H9 (cell line): ENCODE results near the gene DYNLT4. TPM values are rescaled to one million over a fixed set of nuclear protein-coding genes. Genes with fewer than 3 reads are reported as not detected.

Experiments used
- DNase-seq: peaks from one replicate; pipeline ENCODE4 v3.0.0-alpha.2; 2017
- H2AFZ ChIP-seq: one replicate; pipeline ENCODE4 v1.6.1; 2013; ENCODE audit warnings: mild to moderate bottlenecking, low read length, control low read depth, moderate library complexity
- H2AK5ac ChIP-seq: 2 replicates; pipeline ENCODE4 v1.6.1; 2013; ENCODE audit warnings: low read length, control low read depth, mixed read lengths; ENCODE audit not compliant: insufficient read length
- H2BK120ac ChIP-seq: one replicate; pipeline ENCODE4 v1.6.1; 2013; ENCODE audit warnings: low read depth, mild to moderate bottlenecking, low read length, control low read depth, inconsistent platforms; ENCODE audit not compliant: poor library complexity, severe bottlenecking
- H2BK12ac ChIP-seq: 2 replicates; pipeline ENCODE4 v1.6.1; 2013; ENCODE audit warnings: low read length, control low read depth, mixed read lengths, low read depth; ENCODE audit not compliant: insufficient read length
- H2BK15ac ChIP-seq: 2 replicates; pipeline ENCODE4 v1.6.1; 2013; ENCODE audit warnings: low read depth, low read length, control low read depth
- H2BK20ac ChIP-seq: one replicate; pipeline ENCODE4 v1.6.1; 2013; ENCODE audit warnings: low read depth, mild to moderate bottlenecking, low read length, control low read depth, inconsistent platforms; ENCODE audit not compliant: poor library complexity, severe bottlenecking
- H2BK5ac ChIP-seq: 2 replicates; pipeline ENCODE4 v1.6.1; 2013; ENCODE audit warnings: low read length, control low read depth, mixed read lengths; ENCODE audit not compliant: insufficient read length
- H3K14ac ChIP-seq: 2 replicates; pipeline ENCODE4 v1.6.1; 2013; ENCODE audit warnings: low read length, control low read depth; ENCODE audit not compliant: insufficient read depth
- H3K18ac ChIP-seq: 2 replicates; pipeline ENCODE4 v1.6.1; 2013; ENCODE audit warnings: low read depth, mild to moderate bottlenecking, mixed read lengths, low read length, control low read depth; ENCODE audit not compliant: insufficient read length
- H3K23ac ChIP-seq: 2 replicates; pipeline ENCODE4 v1.6.1; 2013; ENCODE audit warnings: low read length, control low read depth, mixed read lengths, low read depth; ENCODE audit not compliant: insufficient read length
- H3K23me2 ChIP-seq: 2 replicates; pipeline ENCODE4 v1.6.1; 2013; ENCODE audit warnings: low read depth, mild to moderate bottlenecking, mixed read lengths, low read length, control low read depth; ENCODE audit not compliant: insufficient read length, poor library complexity, severe bottlenecking
- H3K27ac ChIP-seq: 2 replicates; pipeline ENCODE4 v1.5.1; 2013; ENCODE audit warnings: low read length, control low read depth, mixed read lengths, low read depth; ENCODE audit not compliant: insufficient read length
- H3K27me3 ChIP-seq: 2 replicates; pipeline ENCODE4 v1.6.1; 2013; ENCODE audit warnings: low read length, control low read depth, inconsistent platforms; ENCODE audit not compliant: insufficient read depth
- H3K4ac ChIP-seq: 2 replicates; pipeline ENCODE4 v1.6.1; 2013; ENCODE audit warnings: low read depth, mild to moderate bottlenecking, control low read depth, inconsistent platforms, low read length, moderate library complexity
- H3K4me1 ChIP-seq: 2 replicates; pipeline ENCODE4 v1.6.1; 2013; ENCODE audit warnings: low read length, control low read depth, inconsistent platforms; ENCODE audit not compliant: insufficient read depth
- H3K4me2 ChIP-seq: 2 replicates; pipeline ENCODE4 v1.6.1; 2013; ENCODE audit warnings: low read length, control low read depth, mixed read lengths; ENCODE audit not compliant: insufficient read length, insufficient read depth
- H3K56ac ChIP-seq: 2 replicates; pipeline ENCODE4 v1.6.1; 2013; ENCODE audit warnings: low read depth, mild to moderate bottlenecking, mixed read lengths, low read length, control low read depth; ENCODE audit not compliant: insufficient read length
- H3K79me1 ChIP-seq: 2 replicates; pipeline ENCODE4 v1.6.1; 2013; ENCODE audit warnings: low read depth, mild to moderate bottlenecking, moderate library complexity, low read length, control low read depth, inconsistent platforms; ENCODE audit not compliant: insufficient read depth, poor library complexity, severe bottlenecking
- H3K79me2 ChIP-seq: 2 replicates; pipeline ENCODE4 v1.6.1; 2013; ENCODE audit warnings: low read length, control low read depth, inconsistent platforms; ENCODE audit not compliant: insufficient read depth
- H3K9ac ChIP-seq: 2 replicates; pipeline ENCODE4 v1.6.1; 2013; ENCODE audit warnings: low read length, control low read depth, mixed read lengths; ENCODE audit not compliant: insufficient read length; ENCODE audit errors: extremely low read depth
- H3K9me3 ChIP-seq: one replicate; pipeline ENCODE4 v1.6.1; 2013; ENCODE audit warnings: low read depth, low read length, inconsistent platforms; ENCODE audit not compliant: control insufficient read depth
- H3T11ph ChIP-seq: one replicate; pipeline ENCODE4 v1.6.1; 2013; ENCODE audit warnings: mild to moderate bottlenecking, low read length, control low read depth, inconsistent platforms
- H4K20me1 ChIP-seq: one replicate; pipeline ENCODE4 v1.6.1; 2013; ENCODE audit not compliant: control insufficient read depth, insufficient read length, insufficient read depth
- H4K5ac ChIP-seq: 2 replicates; pipeline ENCODE4 v1.6.1; 2013; ENCODE audit warnings: low read depth, mild to moderate bottlenecking, mixed read lengths, low read length, control low read depth; ENCODE audit not compliant: insufficient read length
- H4K8ac ChIP-seq: replicated peaks from 2 replicates; pipeline ENCODE4 v1.6.1; 2013; ENCODE audit warnings: low read length, control low read depth, mixed read lengths, low read depth; ENCODE audit not compliant: insufficient read length
- H4K91ac ChIP-seq: 2 replicates; pipeline ENCODE4 v1.6.1; 2013; ENCODE audit warnings: low read depth, mild to moderate bottlenecking, moderate library complexity, mixed read lengths, low read length, control low read depth; ENCODE audit not compliant: insufficient read length
- H3K27ac Mint-ChIP-seq, 3 experiments: 2 replicates in 2 of 3; 3 replicates in 1 of 3; pipeline ENCODE4 v1.8.0; 2020 to 2021; ENCODE audit warnings: mixed read lengths in 3 of 3, mild to moderate bottlenecking in 1 of 3, moderate library complexity in 1 of 3
- H3K27me3 Mint-ChIP-seq: 2 replicates; pipeline ENCODE4 v1.8.0; 2021; ENCODE audit warnings: low read depth, mild to moderate bottlenecking, moderate library complexity, mixed read lengths
- H3K36me3 Mint-ChIP-seq, 3 experiments: 2 replicates in 2 of 3; 3 replicates in 1 of 3; pipeline ENCODE4 v1.8.0; 2020 to 2021; ENCODE audit warnings: low read depth in 3 of 3, mixed read lengths in 3 of 3; ENCODE audit not compliant: insufficient read depth in 1 of 3
- H3K4me1 Mint-ChIP-seq, 2 experiments: 2 replicates each; pipeline ENCODE4 v1.8.0; 2020; ENCODE audit warnings: mixed read lengths in 2 of 2
- H3K4me3 Mint-ChIP-seq, 2 experiments: 2 replicates in 1 of 2; 3 replicates in 1 of 2; pipeline ENCODE4 v1.8.0; 2020 to 2021; ENCODE audit warnings: mild to moderate bottlenecking in 2 of 2, mixed read lengths in 2 of 2, moderate library complexity in 1 of 2
- H3K9me3 Mint-ChIP-seq, 2 experiments: 2 replicates in 1 of 2; 3 replicates in 1 of 2; pipeline ENCODE4 v1.8.0; 2020; ENCODE audit warnings: mild to moderate bottlenecking in 2 of 2, mixed read lengths in 2 of 2, moderate library complexity in 1 of 2
- CTCF ChIP-seq: fragments of 200-600 bp; sonication (generic); conservative IDR thresholded peaks from 3 replicates; pipeline ENCODE4 v1.8.0; 2021; ENCODE audit warnings: antibody characterized with exemption, mild to moderate bottlenecking
- whole genome bisulfite sequencing: extraction: QIAGEN DNeasy Blood & Tissue Kit; methylation state at CpG from one replicate; pipeline ENCODE4 v1.1.7; 2013; ENCODE audit warnings: missing lambda C conversion rate, low lambda C conversion rate, mixed read lengths; ENCODE audit not compliant: insufficient read length; ENCODE audit errors: extremely low coverage; 5-methylcytosine and 5-hydroxymethylcytosine counted together
- total RNA-seq: library from RNA; stranded (reverse); gene quantifications from 2 replicates; pipeline ENCODE4 v1.2.1, GENCODE V29; 2021

The DYNLT4 gene
- total RNA-seq, 1 experiment from 2014 or later, result not detected

GRCh38 chr1:44760876-44761275 is 46.3 kb downstream of the DYNLT4 start:
- Mint-ChIP-seq H3K4me1 (no peaks in the 10 kb centered on the region), H3K36me3 (peaks cover 59 to 90% (median 90%) of the 10 kb centered on the region in 3 experiments), H3K4me3 (no peak overlapping the region; a peak in 1 of 5 replicates), H3K9me3 (no peaks in the 10 kb centered on the region; a peak in 1 of 5 replicates), H3K27me3 (no peaks in the 10 kb centered on the region), H3K27ac (no peak overlapping the region; a peak in 1 of 7 replicates)
- Histone ChIP-seq H3K23ac (no peak overlapping the region), H2BK12ac (no peak overlapping the region), H3K4me1 (no peaks in the 10 kb centered on the region), H3K56ac (no peak overlapping the region), H3K18ac (no peak overlapping the region), H3K9ac (no peak overlapping the region), H3K4ac (no peak overlapping the region), H3K79me2 (no peaks in the 10 kb centered on the region), H4K8ac (no peak overlapping the region), H2BK15ac (no peak overlapping the region), H3K27me3 (no peaks in the 10 kb centered on the region), H2AFZ (no peak overlapping the region), H2BK120ac (no peak overlapping the region), H3T11ph (no peak overlapping the region), H3K9me3 (no peaks in the 10 kb centered on the region), H3K23me2 (no peaks in the 10 kb centered on the region), H4K5ac (no peak overlapping the region), H3K14ac (no peak overlapping the region), H4K20me1 (no peaks in the 10 kb centered on the region), H2AK5ac (no peak overlapping the region), H3K79me1 (no peaks in the 10 kb centered on the region), H3K27ac (no peak overlapping the region), H2BK5ac (no peak overlapping the region), H2BK20ac (no peak overlapping the region), H4K91ac (no peak overlapping the region), H3K4me2 (no peak overlapping the region)
- DNase-seq, result no peak
- WGBS, result no CpG with 5 or more reads among the region's 3 CpGs
- no peak for TF ChIP-seq CTCF
